ENCODE results near the gene SMPDL3A. TPM values are rescaled to one million over a fixed set of nuclear protein-coding genes. Genes with fewer than 3 reads are reported as not detected.

The SMPDL3A gene
- polyA plus RNA-seq, 3 donors = 5.2 to 12.4 (median 9.8) TPM

- 15 to 38% (median 17%) methylated on average over 1 of the region's 1 CpG for whole genome bisulfite sequencing, 3 donors
These were observed 18.0 kb upstream of the SMPDL3A start for GRCh38 chr6:122770835-122771601.

GRCh38 chr6:122772724-122773415 lies 16.2 kb upstream of the SMPDL3A start:
- 68 to 85% (median 73%) methylated on average over 3 of the region's 3 CpGs for WGBS, 3 donors
- H3K27ac ChIP-seq (ENCODE audit: low read depth, low read length) = no peak overlapping the region

More at GRCh38 chr6:122770835-122771601, 18.0 kb upstream of the SMPDL3A start:
- H3K27ac ChIP-seq (ENCODE audit: low read depth, low read length) = no peak overlapping the region

GRCh38 chr6:122775975-122776374 lies 13.1 kb upstream of the SMPDL3A start:
- no peak overlapping the region for H3K27ac ChIP-seq (ENCODE audit: low read depth, low read length)

- 90 to 94% (median 94%) methylated on average over 5 of the region's 5 CpGs for WGBS, 3 donors
These were observed 10.8 kb upstream of the SMPDL3A start for GRCh38 chr6:122778302-122778701.

GRCh38 chr6:122778985-122779661 lies 9.9 kb upstream of the SMPDL3A start:
- 58 to 61% (median 58%) methylated on average over 13 of the region's 13 CpGs for WGBS, 3 donors
- no peak overlapping the region for H3K27ac ChIP-seq (ENCODE audit: low read depth, low read length)

More at GRCh38 chr6:122778302-122778701, 10.8 kb upstream of the SMPDL3A start:
- no peak overlapping the region for H3K27ac ChIP-seq (ENCODE audit: low read depth, low read length)

- H3K27ac ChIP-seq (ENCODE audit: low read depth, low read length) = no peak within 1 kb of the TSS
- WGBS, 3 donors = 56 to 75% (median 69%) methylated on average over 3 of the region's 3 CpGs
These were observed 9.4 kb upstream of the SMPDL3A start, which contains the start of gene FABP7 for GRCh38 chr6:122779667-122780066. Gene FABP7, plus strand, starts transcription at chr6:122779716. Its CDS starts 79 bp downstream, at chr6:122779795.

- WGBS, 3 donors = 47 to 54% (median 52%) methylated on average over 5 of the region's 5 CpGs
- H3K27ac ChIP-seq (ENCODE audit: low read depth, low read length) = no peak overlapping the region
These were observed 8.9 kb upstream of the SMPDL3A start for GRCh38 chr6:122780114-122780513.

GRCh38 chr6:122781716-122782115 lies 7.3 kb upstream of the SMPDL3A start:
- no peak overlapping the region for H3K27ac ChIP-seq (ENCODE audit: low read depth, low read length)
- WGBS, 3 donors = 91 to 97% (median 95%) methylated on average over 7 of the region's 7 CpGs

- WGBS, 3 donors = 71 to 87% (median 79%) methylated on average over 4 of the region's 4 CpGs
- H3K27ac ChIP-seq (ENCODE audit: low read depth, low read length) = no peak overlapping the region
These were observed 5.7 kb upstream of the SMPDL3A start for GRCh38 chr6:122783401-122783800.

- H3K27ac ChIP-seq (ENCODE audit: low read depth, low read length) = no peak overlapping the region
- WGBS, 3 donors = 88 to 97% (median 95%) methylated on average over 1 of the region's 1 CpG
These were observed 3.2 kb upstream of the SMPDL3A start for GRCh38 chr6:122785891-122786290.

GRCh38 chr6:122787721-122788120 lies 1.3 kb upstream of the SMPDL3A start:
- WGBS, 3 donors = 78 to 83% (median 80%) methylated on average over 4 of the region's 4 CpGs
- no peak overlapping the region for H3K27ac ChIP-seq (ENCODE audit: low read depth, low read length)

GRCh38 chr6:122788208-122788607 lies 850 bp upstream of the SMPDL3A start:
- WGBS, 3 donors = 27 to 55% (median 54%) methylated on average over 6 of the region's 6 CpGs
- no peak overlapping the region for H3K27ac ChIP-seq (ENCODE audit: low read depth, low read length)

- 8 to 16% (median 16%) methylated on average over 10 of the region's 10 CpGs for WGBS, 3 donors
- H3K27ac ChIP-seq (ENCODE audit: low read depth, low read length) = no peak overlapping the region
These were observed 336 bp upstream of the SMPDL3A start for GRCh38 chr6:122788663-122789181.

- 2 to 3% (median 2%) methylated on average over 14 of the region's 14 CpGs for WGBS, 3 donors
- H3K27ac ChIP-seq (ENCODE audit: low read depth, low read length) = no peak overlapping the region
These were observed 967 bp downstream of the SMPDL3A start for GRCh38 chr6:122790028-122790422.

- 24 to 53% (median 52%) methylated on average over 14 of the region's 14 CpGs for whole genome bisulfite sequencing, 3 donors
These were observed 1.6 kb downstream of the SMPDL3A start for GRCh38 chr6:122790423-122791309.

GRCh38 chr6:122791310-122791679 lies 2.2 kb downstream of the SMPDL3A start:
- H3K27ac ChIP-seq (ENCODE audit: low read depth, low read length) = no peak overlapping the region
- 61 to 90% (median 88%) methylated on average over 2 of the region's 2 CpGs for WGBS, 3 donors

More at GRCh38 chr6:122790423-122791309, 1.6 kb downstream of the SMPDL3A start:
- H3K27ac ChIP-seq (ENCODE audit: low read depth, low read length) = no peak overlapping the region

GRCh38 chr6:122792766-122793165 lies 3.7 kb downstream of the SMPDL3A start:
- 60 to 94% (median 82%) methylated on average over 2 of the region's 2 CpGs for WGBS, 3 donors
- no peak overlapping the region for H3K27ac ChIP-seq (ENCODE audit: low read depth, low read length)

GRCh38 chr6:122797537-122797936 lies 8.5 kb downstream of the SMPDL3A start:
- no peak overlapping the region for H3K27ac ChIP-seq (ENCODE audit: low read depth, low read length)
- WGBS, 3 donors = 87 to 99% (median 99%) methylated on average over 3 of the region's 3 CpGs

Measured in adipose tissue (tissue), 3 donors.